Keratinocyte (primary cell): ENCODE results near the gene POU6F2. TPM values are rescaled to one million over a fixed set of nuclear protein-coding genes. Genes with fewer than 3 reads are reported as not detected.

Experiments
- DNase-seq: peaks from one replicate; pipeline ENCODE4 v3.0.0-alpha.2; 2011; ENCODE audit warnings: low read depth, missing footprints, low spot score
- FAIRE-seq: peaks from 2 replicates; lab custom pipeline; 2011; peaks lifted over from hg19 to GRCh38; lab: Jason Lieb, UNC
- H2AFZ ChIP-seq: 2 replicates; pipeline ENCODE4 v1.6.0; 2012; ENCODE audit warnings: low read length, control low read depth, inconsistent platforms; ENCODE audit not compliant: control insufficient read depth
- H3K27ac ChIP-seq: 2 replicates; pipeline ENCODE4 v1.5.1; 2011; ENCODE audit warnings: low read length; ENCODE audit not compliant: control insufficient read depth, insufficient read depth
- H3K27me3 ChIP-seq: 3 replicates; pipeline ENCODE4 v1.6.0; 2011; ENCODE audit warnings: low read length; ENCODE audit not compliant: control insufficient read depth, insufficient read depth; ENCODE audit errors: extremely low read depth
- H3K36me3 ChIP-seq, 2 experiments: 2 replicates in 1 of 2; 3 replicates in 1 of 2; pipeline ENCODE4 v1.5.1; 2011; ENCODE audit warnings: low read length in 2 of 2, mild to moderate bottlenecking in 1 of 2; ENCODE audit not compliant: control insufficient read depth in 2 of 2, insufficient read depth in 2 of 2; ENCODE audit errors: extremely low read depth in 1 of 2
- H3K4me1 ChIP-seq: 3 replicates; pipeline ENCODE4 v1.5.1; 2011; ENCODE audit warnings: low read length; ENCODE audit not compliant: control insufficient read depth, insufficient read depth; ENCODE audit errors: extremely low read depth
- H3K4me2 ChIP-seq: 3 replicates; pipeline ENCODE4 v1.6.0; 2011; ENCODE audit warnings: low read depth, low read length; ENCODE audit not compliant: control insufficient read depth, insufficient read depth; ENCODE audit errors: extremely low read depth
- H3K4me3 ChIP-seq, 3 experiments: fragments of 200-600 bp in 1 of 3; sonication (generic) in 1 of 3; 2 replicates in 2 of 3; 3 replicates in 1 of 3; pipeline ENCODE4 v1.5.1; 2011 to 2016; ENCODE audit warnings: low read length in 3 of 3, mild to moderate bottlenecking in 3 of 3, control low read depth in 2 of 3, inconsistent platforms in 1 of 3, low read depth in 1 of 3, mixed read lengths in 1 of 3, mixed run types in 1 of 3, moderate library complexity in 1 of 3; ENCODE audit not compliant: control insufficient read depth in 2 of 3, insufficient read depth in 2 of 3; ENCODE audit errors: extremely low read depth in 1 of 3
- H3K79me2 ChIP-seq: 2 replicates; pipeline ENCODE4 v1.6.0; 2012; ENCODE audit warnings: low read length; ENCODE audit not compliant: control insufficient read depth, insufficient read depth
- H3K9ac ChIP-seq: 3 replicates; pipeline ENCODE4 v1.6.0; 2011; ENCODE audit warnings: low read length; ENCODE audit not compliant: control insufficient read depth, insufficient read depth; ENCODE audit errors: extremely low read depth
- H3K9me1 ChIP-seq: 3 replicates; pipeline ENCODE4 v1.6.0; 2011; ENCODE audit warnings: low read length; ENCODE audit not compliant: control insufficient read depth, insufficient read depth; ENCODE audit errors: extremely low read depth
- H3K9me3 ChIP-seq: 2 replicates; pipeline ENCODE4 v1.5.1; 2012; ENCODE audit warnings: low read depth, low read length; ENCODE audit not compliant: control insufficient read depth
- H4K20me1 ChIP-seq: 3 replicates; pipeline ENCODE4 v1.6.0; 2011; ENCODE audit warnings: low read length; ENCODE audit not compliant: control insufficient read depth, insufficient read depth; ENCODE audit errors: extremely low read depth
- CTCF ChIP-seq, 3 experiments: IDR thresholded peaks in 1 of 3; conservative IDR thresholded peaks in 1 of 3; optimal IDR thresholded peaks in 1 of 3; 2 replicates in 2 of 3; 3 replicates in 1 of 3; pipeline versions ENCODE3 to v1.5.1; 2011; ENCODE audit warnings: low read length in 3 of 3, mild to moderate bottlenecking in 3 of 3, moderate library complexity in 2 of 3, control low read depth in 1 of 3, inconsistent platforms in 1 of 3; ENCODE audit not compliant: insufficient read depth in 2 of 3; ENCODE audit errors: extremely low read depth in 1 of 3
- EZH2 ChIP-seq: IDR thresholded peaks from one replicate; pipeline ENCODE4 v1.6.1; 2012; ENCODE audit warnings: inconsistent platforms, mild to moderate bottlenecking, low read length, moderate library complexity
- dilution Hi-C: fragments of 300-500 bp; cut with MboI; formaldehyde crosslinking; loops from one replicate; pipeline ENCODE4 v1.7.0; 2020; ENCODE audit warnings: low sequenced_read_pairs; ENCODE audit not compliant: extremely low pct_ligation_motif_present
- polyA plus RNA-seq, 5 experiments: library from polyadenylated mRNA; depleted of rRNA in 3 of 5; stranded (reverse) in 3 of 5; stranded (forward) in 1 of 5; unstranded in 1 of 5; fragments of >200 nt; gene quantifications; 1 replicate in 1 of 5; 2 replicates in 3 of 5; 3 replicates in 1 of 5; pipeline versions ENCODE4 v1.2.1 to v1.2.3, GENCODE V29; 2011 to 2012; ENCODE audit warnings: missing spikeins in 2 of 5, low read depth in 1 of 5, low replicate concordance in 1 of 5

The POU6F2 gene
- polyA plus RNA-seq, 1 donor (not counting 4 experiments of a cell fraction or from before 2014, with no cell fraction given) = not detected

GRCh38 chr7:39317107-39317506, 339.4 kb downstream of the POU6F2 start:
- no peaks in the 10 kb centered on the region for H3K79me2 ChIP-seq
- dilution Hi-C loops = no loop called here
- no peak for TF ChIP-seq CTCF (optimal IDR thresholded peaks at IDR 0.05 in 1 of 3, IDR thresholded peaks at IDR 0.05 in 1 of 3, conservative IDR thresholded peaks at IDR 0.05 in 1 of 3; ENCODE audit: extremely low read depth in 1 of 3, insufficient read depth in 2 of 3, low read length in 3 of 3)
- no peak for TF ChIP-seq EZH2
- no peaks in the 10 kb centered on the region for H3K4me1 ChIP-seq
- H3K27me3 ChIP-seq = peaks cover 3% of the 10 kb centered on the region
- FAIRE-seq (no peak), DNase-seq (no peak)
- no peak overlapping the region for H3K4me2 ChIP-seq
- no peak overlapping the region for H3K9ac ChIP-seq
- no peak overlapping the region for H3K27ac ChIP-seq
- H3K4me3 ChIP-seq = no peak overlapping the region
- no peaks in the 10 kb centered on the region for H3K9me3 ChIP-seq
- no peaks in the 10 kb centered on the region for H3K9me1 ChIP-seq
- H3K36me3 ChIP-seq = no peaks in the 10 kb centered on the region
- H2AFZ ChIP-seq = no peak overlapping the region
- H4K20me1 ChIP-seq = no peaks in the 10 kb centered on the region

GRCh38 chr7:39317896-39318295, 340.2 kb downstream of the POU6F2 start:
- H2AFZ ChIP-seq = no peak overlapping the region
- no peaks in the 10 kb centered on the region for H3K9me1 ChIP-seq
- FAIRE-seq (no peak), DNase-seq (no peak)
- no peaks in the 10 kb centered on the region for H3K36me3 ChIP-seq
- H3K27ac ChIP-seq = no peak overlapping the region
- dilution Hi-C loops = no loop called here
- no peak overlapping the region for H3K9ac ChIP-seq
- peaks cover 3% of the 10 kb centered on the region for H3K27me3 ChIP-seq
- no peaks in the 10 kb centered on the region for H3K79me2 ChIP-seq
- H3K4me3 ChIP-seq = no peak overlapping the region
- no peaks in the 10 kb centered on the region for H3K9me3 ChIP-seq
- no peaks in the 10 kb centered on the region for H3K4me1 ChIP-seq
- no peak overlapping the region for H3K4me2 ChIP-seq
- TF ChIP-seq EZH2 (no peak), CTCF (optimal IDR thresholded peaks at IDR 0.05 in 1 of 3, IDR thresholded peaks at IDR 0.05 in 1 of 3, conservative IDR thresholded peaks at IDR 0.05 in 1 of 3; ENCODE audit: extremely low read depth in 1 of 3, insufficient read depth in 2 of 3, low read length in 3 of 3) (no peak)
- H4K20me1 ChIP-seq = no peaks in the 10 kb centered on the region
